ENCODE data around the gene RBMS3.

Gene RBMS3

GRCh38 chr3:29525254-29525881, 244.5 kb downstream of the RBMS3 start:
- Histone ChIP-seq H3K27ac (no peak overlapping the region), H3K4me3 (no peak overlapping the region), H3K9ac (no peak overlapping the region), H3K27me3 (no peaks in the 10 kb centered on the region), H3K4me2 (no peak overlapping the region), H3K9me3 (no peaks in the 10 kb centered on the region), H3K4me1 (no peaks in the 10 kb centered on the region), H3K36me3 (no peaks in the 10 kb centered on the region), H4K20me1 (no peaks in the 10 kb centered on the region)
- no peak for TF ChIP-seq Cebpa-rat (IDR thresholded peaks at IDR 0.05)

- Histone ChIP-seq H3K36me3 (no peaks in the 10 kb centered on the region), H3K9me3 (no peaks in the 10 kb centered on the region), H3K9ac (no peak overlapping the region), H3K4me1 (no peaks in the 10 kb centered on the region), H3K4me3 (no peak overlapping the region), H4K20me1 (no peaks in the 10 kb centered on the region), H3K4me2 (no peak overlapping the region), H3K27me3 (no peaks in the 10 kb centered on the region), H3K27ac (no peak overlapping the region)
- TF ChIP-seq Cebpa-rat (IDR thresholded peaks at IDR 0.05): no peak
Measured at GRCh38 chr3:29527246-29527645, 246.4 kb downstream of the RBMS3 start.

GRCh38 chr3:29531644-29532043, 250.8 kb downstream of the RBMS3 start:
- Histone ChIP-seq H3K36me3 (no peaks in the 10 kb centered on the region), H3K4me2 (no peak overlapping the region), H3K27me3 (no peaks in the 10 kb centered on the region), H3K4me3 (no peak overlapping the region), H3K27ac (no peak overlapping the region), H3K9ac (no peak overlapping the region), H4K20me1 (no peaks in the 10 kb centered on the region), H3K4me1 (no peaks in the 10 kb centered on the region), H3K9me3 (no peaks in the 10 kb centered on the region)
- TF ChIP-seq Cebpa-rat (IDR thresholded peaks at IDR 0.05): no peak

GRCh38 chr3:29532473-29532872, 251.6 kb downstream of the RBMS3 start:
- Histone ChIP-seq H3K4me1 (no peaks in the 10 kb centered on the region), H3K4me3 (no peak overlapping the region), H3K9me3 (no peaks in the 10 kb centered on the region; the same call in 1 of the 2 replicates), H3K9ac (no peak overlapping the region), H3K27me3 (no peaks in the 10 kb centered on the region), H3K27ac (no peak overlapping the region), H3K4me2 (no peak overlapping the region), H3K36me3 (no peaks in the 10 kb centered on the region), H4K20me1 (no peaks in the 10 kb centered on the region)
- TF ChIP-seq Cebpa-rat (IDR thresholded peaks at IDR 0.05): no peak

- H3K27ac ChIP-seq: no peak overlapping the region
- H3K9me3 ChIP-seq: no peaks in the 10 kb centered on the region; the same call in 1 of the 2 replicates
- H3K4me1 ChIP-seq: no peaks in the 10 kb centered on the region
- H3K27me3 ChIP-seq: no peaks in the 10 kb centered on the region
- no peak overlapping the region for H3K4me3 ChIP-seq
- no peaks in the 10 kb centered on the region for H4K20me1 ChIP-seq
- no peak for TF ChIP-seq Cebpa-rat (IDR thresholded peaks at IDR 0.05)
- H3K36me3 ChIP-seq: no peaks in the 10 kb centered on the region
- H3K9ac ChIP-seq: no peak overlapping the region
- no peak overlapping the region for H3K4me2 ChIP-seq
Measured at GRCh38 chr3:29534006-29534405, 253.1 kb downstream of the RBMS3 start.

- no peak overlapping the region for H3K4me3 ChIP-seq
- no peaks in the 10 kb centered on the region for H3K27me3 ChIP-seq
- H3K4me2 ChIP-seq: no peak overlapping the region
- H3K9me3 ChIP-seq: no peaks in the 10 kb centered on the region; the same call in 1 of the 2 replicates
- H3K4me1 ChIP-seq: no peaks in the 10 kb centered on the region
- no peaks in the 10 kb centered on the region for H3K36me3 ChIP-seq
- H3K27ac ChIP-seq: no peak overlapping the region
- no peak for TF ChIP-seq Cebpa-rat (IDR thresholded peaks at IDR 0.05)
- H4K20me1 ChIP-seq: no peaks in the 10 kb centered on the region
- H3K9ac ChIP-seq: no peak overlapping the region
Measured at GRCh38 chr3:29536016-29536758, 255.3 kb downstream of the RBMS3 start.

- TF ChIP-seq Cebpa-rat (IDR thresholded peaks at IDR 0.05): no peak
- Histone ChIP-seq H3K4me1 (no peaks in the 10 kb centered on the region), H3K9ac (no peak overlapping the region), H3K27me3 (no peaks in the 10 kb centered on the region), H4K20me1 (no peaks in the 10 kb centered on the region), H3K4me3 (no peak overlapping the region), H3K9me3 (no peaks in the 10 kb centered on the region; the same call in 1 of the 2 replicates), H3K27ac (no peak overlapping the region), H3K4me2 (no peak overlapping the region), H3K36me3 (no peaks in the 10 kb centered on the region)
Measured at GRCh38 chr3:29537889-29538609, 257.2 kb downstream of the RBMS3 start.

GRCh38 chr3:29538610-29538958, 257.7 kb downstream of the RBMS3 start:
- no peak overlapping the region for H3K27ac ChIP-seq
- no peaks in the 10 kb centered on the region for H3K27me3 ChIP-seq
- no peaks in the 10 kb centered on the region; the same call in 1 of the 2 replicates for H3K9me3 ChIP-seq
- no peak overlapping the region for H3K4me3 ChIP-seq
- no peak overlapping the region for H3K9ac ChIP-seq
- no peak for TF ChIP-seq Cebpa-rat (IDR thresholded peaks at IDR 0.05)
- H3K36me3 ChIP-seq: no peaks in the 10 kb centered on the region
- H4K20me1 ChIP-seq: no peaks in the 10 kb centered on the region
- H3K4me1 ChIP-seq: no peaks in the 10 kb centered on the region
- H3K4me2 ChIP-seq: no peak overlapping the region

GRCh38 chr3:29540544-29540943, 259.7 kb downstream of the RBMS3 start:
- no peak overlapping the region for H3K9ac ChIP-seq
- no peaks in the 10 kb centered on the region for H3K27me3 ChIP-seq
- no peak overlapping the region for H3K4me2 ChIP-seq
- H3K4me1 ChIP-seq: no peaks in the 10 kb centered on the region
- no peak overlapping the region for H3K27ac ChIP-seq
- H3K4me3 ChIP-seq: no peak overlapping the region
- no peaks in the 10 kb centered on the region; the same call in 1 of the 2 replicates for H3K9me3 ChIP-seq
- H4K20me1 ChIP-seq: no peaks in the 10 kb centered on the region
- TF ChIP-seq Cebpa-rat (IDR thresholded peaks at IDR 0.05): no peak
- H3K36me3 ChIP-seq: no peaks in the 10 kb centered on the region

All from BLaER1 (cell line).